GM11168 (cell line): ENCODE measurements around the gene IVNS1ABP.
"Not testable (repeated sequence)": the region's sequence is repeated elsewhere in the genome, so short reads cannot be mapped to it uniquely, and the experiment has no call there.

Experiments used
- in situ Hi-C: fragments of 300-500 bp; cut with MboI; formaldehyde crosslinking; loops from one replicate; pipeline ENCODE4 v1.12.0; 2022; ENCODE audit warnings: low sequenced_read_pairs; ENCODE audit not compliant: unreplicated experiment

Gene IVNS1ABP

DNA sequence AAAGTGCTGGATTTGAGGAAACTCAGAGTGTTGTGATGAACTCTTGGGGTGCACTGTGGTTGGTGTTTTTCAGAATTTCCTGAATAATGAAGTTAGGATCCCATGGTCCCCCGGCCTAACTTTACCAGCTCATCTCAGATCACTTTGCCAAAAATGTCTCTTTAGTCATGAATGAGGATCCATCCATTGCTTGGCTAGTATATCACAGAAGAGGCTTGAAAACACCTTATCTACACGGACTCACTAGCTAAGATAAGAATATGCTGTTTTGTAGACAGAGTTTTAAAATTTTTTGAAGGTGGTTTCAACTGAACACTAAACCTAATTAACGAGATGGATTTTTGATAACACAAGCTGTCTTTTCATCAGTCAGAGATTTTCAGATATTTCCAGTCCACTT, 53.8 kb downstream of the IVNS1ABP start:
- in situ Hi-C loops: no loop called here

DNA sequence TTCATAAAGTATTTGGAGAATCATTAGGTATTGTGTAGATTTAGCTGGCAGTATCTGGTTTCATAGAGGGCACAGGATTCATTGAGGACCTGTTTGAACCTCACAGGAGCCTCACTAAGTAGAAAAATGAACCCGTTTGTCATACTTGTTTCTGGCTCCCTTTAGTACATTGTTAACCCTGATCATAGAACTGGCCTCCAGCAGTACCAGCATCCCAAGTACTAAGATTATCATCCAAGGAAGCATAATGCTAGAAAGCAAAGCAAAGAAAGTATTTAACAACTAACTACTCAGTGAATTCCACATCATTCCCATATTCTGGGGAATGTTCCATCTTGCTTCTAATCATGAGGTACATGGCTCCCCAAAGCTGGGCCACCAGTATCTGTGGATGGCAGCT, 54.9 kb downstream of the IVNS1ABP start:
- in situ Hi-C loops: no loop called here

DNA sequence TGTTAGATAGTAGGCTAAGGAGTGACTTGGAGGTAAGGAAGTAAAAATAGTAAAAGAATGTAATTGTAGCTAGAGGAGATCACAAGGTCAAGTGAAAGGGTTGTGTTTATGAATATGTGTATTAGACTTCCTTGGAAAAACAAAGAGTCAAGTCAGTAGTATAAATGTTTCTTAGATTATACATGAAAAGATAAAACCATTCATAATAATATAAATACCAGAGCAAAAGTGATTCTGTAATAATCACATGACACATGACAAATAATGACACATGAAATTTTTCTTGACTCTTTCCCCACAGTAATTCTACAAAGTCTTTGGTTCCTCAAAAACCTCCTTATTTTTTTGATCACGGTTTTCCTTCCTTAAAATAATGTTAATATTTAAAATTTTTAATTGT, 56.4 kb downstream of the IVNS1ABP start:
- in situ Hi-C loops: no loop called here

DNA sequence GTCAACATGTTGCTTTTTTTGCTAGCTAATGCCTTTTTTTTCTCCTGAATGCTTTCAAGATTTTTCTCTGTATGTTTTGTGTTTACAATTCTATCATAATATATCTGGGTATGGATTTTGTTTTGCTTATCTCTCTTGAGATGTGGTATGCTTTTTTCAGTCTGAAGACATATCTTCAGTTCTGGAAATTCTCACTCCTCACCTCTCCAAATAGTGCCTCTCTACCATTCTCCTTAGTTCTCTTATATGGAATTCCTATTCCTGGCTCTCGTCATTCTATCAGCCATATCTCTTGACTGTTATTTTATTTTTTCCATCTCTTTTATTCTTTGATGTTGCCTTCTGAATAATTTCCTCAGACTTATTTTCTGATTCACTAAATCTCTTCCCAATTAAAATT, 58.4 kb downstream of the IVNS1ABP start:
- in situ Hi-C loops: no loop called here

DNA sequence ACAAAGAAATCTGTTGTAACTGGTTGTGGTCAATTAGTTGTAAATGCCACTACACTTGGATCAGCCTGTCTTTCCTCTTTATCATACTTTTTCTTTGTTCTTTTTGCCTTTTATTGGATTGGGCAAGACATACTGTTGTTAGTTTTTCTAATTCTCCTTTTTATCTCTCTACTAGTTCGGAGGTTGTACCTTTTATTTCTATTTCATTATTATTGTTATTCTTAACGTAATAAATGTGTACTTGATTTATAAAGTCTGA, 59.2 kb downstream of the IVNS1ABP start:
- in situ Hi-C loops: no loop called here

DNA sequence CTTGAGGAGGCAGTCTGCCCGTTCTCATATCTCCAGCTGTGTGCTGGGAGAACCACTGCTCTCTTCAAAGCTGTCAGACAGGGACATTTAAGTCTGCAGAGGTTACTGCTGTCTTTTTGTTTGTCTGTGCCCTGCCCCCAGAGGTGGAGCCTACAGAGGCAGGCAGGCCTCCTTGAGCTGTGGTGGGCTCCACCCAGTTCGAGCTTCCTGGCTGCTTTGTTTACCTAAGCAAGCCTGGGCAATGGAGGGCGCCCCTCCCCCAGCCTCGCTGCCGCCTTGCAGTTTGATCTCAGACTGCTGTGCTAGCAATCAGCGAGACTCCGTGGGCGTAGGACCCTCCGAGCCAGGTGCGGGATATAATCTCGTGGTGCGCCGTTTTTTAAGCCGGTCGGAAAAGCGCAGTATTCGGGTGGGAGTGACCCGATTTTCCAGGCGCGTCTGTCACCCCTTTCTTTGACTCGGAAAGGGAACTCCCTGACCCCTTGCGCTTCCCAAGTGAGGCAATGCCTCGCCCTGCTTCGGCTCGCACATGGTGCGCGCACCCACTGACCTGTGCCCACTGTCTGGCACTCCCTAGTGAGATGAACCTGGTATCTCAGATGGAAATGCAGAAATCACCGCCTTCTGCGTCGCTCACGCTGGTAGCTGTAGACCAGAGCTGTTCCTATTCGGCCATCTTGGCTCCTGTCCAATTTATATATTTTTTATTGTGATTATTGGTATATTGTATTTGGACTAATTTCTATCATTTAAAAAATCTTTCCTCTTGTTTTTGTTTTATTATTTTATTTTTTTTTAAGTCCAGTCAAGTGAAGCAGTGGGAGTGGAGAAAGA, 59.7 kb downstream of the IVNS1ABP start:
- in situ Hi-C loops: not testable (repeated sequence)

DNA sequence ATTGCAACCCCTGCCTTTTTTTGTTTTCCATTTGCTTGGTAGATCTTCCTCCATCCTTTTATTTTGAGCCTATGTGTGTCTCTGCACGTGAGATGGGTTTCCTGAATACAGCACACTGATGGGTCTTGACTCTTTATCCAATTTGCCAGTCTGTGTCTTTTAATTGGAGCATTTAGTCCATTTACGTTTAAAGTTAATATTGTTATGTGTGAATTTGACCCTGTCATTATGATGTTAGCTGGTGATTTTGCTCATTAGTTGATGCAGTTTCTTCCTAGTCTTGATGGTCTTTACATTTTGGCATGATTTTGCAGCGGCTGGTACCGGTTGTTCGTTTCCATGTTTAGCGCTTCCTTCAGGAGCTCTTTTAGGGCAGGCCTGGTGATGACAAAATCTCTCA, 61.4 kb downstream of the IVNS1ABP start:
- in situ Hi-C loops: not testable (repeated sequence)

DNA sequence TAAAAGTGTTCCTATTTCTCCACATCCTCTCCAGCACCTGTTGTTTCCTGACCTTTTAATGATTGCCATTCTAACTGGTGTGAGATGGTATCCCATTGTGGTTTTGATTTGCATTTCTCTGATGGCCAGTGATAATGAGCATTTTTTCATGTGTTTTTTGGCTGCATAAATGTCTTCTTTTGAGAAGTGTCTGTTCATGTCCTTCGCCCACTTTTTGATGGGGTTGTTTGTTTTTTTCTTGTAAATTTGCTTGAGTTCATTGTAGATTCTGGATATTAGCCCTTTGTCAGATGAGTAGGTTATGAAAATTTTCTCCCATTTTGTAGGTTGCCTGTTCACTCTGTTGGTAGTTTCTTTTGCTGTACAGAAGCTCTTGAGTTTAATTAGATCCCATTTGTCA, 64.6 kb downstream of the IVNS1ABP start:
- in situ Hi-C loops: not testable (repeated sequence)

DNA sequence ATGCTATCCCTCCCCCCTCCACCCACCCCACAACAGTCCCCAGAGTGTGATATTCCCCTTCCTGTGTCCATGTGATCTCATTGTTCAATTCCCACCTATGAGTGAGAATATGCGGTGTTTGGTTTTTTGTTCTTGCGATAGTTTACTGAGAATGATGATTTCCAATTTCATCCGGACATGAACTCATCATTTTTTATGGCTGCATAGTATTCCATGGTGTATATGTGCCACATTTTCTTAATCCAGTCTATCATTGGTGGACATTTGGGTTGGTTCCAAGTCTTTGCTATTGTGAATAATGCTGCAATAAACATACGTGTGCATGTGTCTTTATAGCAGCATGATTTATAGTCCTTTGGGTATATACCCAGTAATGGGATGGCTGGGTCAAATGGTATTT, 65.1 kb downstream of the IVNS1ABP start:
- in situ Hi-C loops: not testable (repeated sequence)

DNA sequence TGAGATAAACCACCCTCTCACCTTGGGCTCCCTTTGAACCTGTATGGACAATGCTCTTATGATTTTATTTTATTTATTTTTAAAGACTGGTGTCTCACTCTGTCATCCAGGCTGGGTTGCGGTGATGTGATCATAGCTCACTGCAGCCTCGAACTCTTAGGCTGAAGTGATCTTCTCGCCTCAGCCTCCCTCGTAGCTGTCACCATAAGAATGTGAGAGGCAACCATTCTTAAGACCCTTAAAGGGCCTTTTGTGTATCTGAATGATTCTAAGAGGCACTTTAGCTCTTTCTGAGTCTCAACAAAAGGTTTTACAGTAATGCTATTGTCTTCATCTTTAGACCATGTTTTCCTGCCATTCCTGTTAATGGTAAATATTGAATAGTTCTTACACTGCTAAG, 67.0 kb downstream of the IVNS1ABP start:
- in situ Hi-C loops: no loop called here

DNA sequence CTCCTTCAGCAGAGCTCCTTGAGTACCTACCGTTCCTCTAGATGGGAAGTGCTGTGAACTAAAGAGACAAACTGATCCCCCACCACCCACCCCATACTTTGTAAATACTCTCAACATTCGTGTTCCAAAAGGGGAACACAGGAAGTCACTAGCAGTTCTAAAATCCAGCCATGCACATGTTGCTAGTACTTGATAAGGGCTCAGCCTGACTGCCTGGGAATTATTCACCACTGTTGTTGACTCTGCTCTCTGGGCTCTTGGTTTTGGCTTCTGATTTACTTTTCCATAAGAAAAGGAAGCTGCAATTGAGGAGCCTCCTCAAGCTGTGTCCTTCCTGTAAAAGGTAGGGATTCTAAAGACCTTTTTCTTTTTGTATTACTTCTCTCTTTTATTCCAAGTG, 67.5 kb downstream of the IVNS1ABP start:
- in situ Hi-C loops: no loop called here
